Measurements from ENCODE around the gene MYO7B.

DNA sequence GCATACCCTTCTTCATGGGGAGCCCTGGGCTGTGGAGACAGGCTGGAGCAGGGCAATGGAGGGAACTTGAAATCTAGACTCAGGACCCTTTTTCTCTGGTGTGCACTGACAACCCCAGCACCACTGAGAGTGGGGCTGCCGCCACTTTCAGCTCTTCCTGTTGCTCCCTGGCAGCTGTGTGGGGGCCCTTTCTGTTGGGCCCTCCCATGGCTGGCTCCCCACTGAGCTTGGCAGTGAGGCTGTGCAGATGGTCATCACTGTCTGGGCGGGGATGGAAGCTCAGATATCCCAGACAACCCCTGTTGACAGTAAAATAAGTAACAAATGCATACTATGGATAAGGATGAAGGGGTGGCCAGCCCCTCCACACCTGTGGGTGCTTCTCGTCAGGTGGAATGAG, 6.7 kb downstream of the MYO7B start:
- TF ChIP-seq, protein P1, sequence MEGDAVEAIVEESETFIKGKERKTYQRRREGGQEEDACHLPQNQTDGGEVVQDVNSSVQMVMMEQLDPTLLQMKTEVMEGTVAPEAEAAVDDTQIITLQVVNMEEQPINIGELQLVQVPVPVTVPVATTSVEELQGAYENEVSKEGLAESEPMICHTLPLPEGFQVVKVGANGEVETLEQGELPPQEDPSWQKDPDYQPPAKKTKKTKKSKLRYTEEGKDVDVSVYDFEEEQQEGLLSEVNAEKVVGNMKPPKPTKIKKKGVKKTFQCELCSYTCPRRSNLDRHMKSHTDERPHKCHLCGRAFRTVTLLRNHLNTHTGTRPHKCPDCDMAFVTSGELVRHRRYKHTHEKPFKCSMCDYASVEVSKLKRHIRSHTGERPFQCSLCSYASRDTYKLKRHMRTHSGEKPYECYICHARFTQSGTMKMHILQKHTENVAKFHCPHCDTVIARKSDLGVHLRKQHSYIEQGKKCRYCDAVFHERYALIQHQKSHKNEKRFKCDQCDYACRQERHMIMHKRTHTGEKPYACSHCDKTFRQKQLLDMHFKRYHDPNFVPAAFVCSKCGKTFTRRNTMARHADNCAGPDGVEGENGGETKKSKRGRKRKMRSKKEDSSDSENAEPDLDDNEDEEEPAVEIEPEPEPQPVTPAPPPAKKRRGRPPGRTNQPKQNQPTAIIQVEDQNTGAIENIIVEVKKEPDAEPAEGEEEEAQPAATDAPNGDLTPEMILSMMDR (conservative IDR thresholded peaks at IDR 0.05; ENCODE audit: low read depth, low read length) = no peak
- no peak for TF ChIP-seq EZH2phosphoT487 (IDR thresholded peaks at IDR 0.05; ENCODE audit: borderline replicate concordance, low read length)
